HL-60 (cell line): ENCODE results near the gene COL4A4.
"Not testable (repeated sequence)": the region's sequence is repeated elsewhere in the genome, so short reads cannot be mapped to it uniquely, and the experiment has no call there.

Source experiments
- DNase-seq, 2 experiments: peaks; one replicate each; pipeline ENCODE4 v3.0.0-alpha.2; 2010 to 2020; ENCODE audit warnings: low read depth in 1 of 2, low spot score in 1 of 2
- H3K27ac ChIP-seq: fragments of 250-450 bp; sonication (Bioruptor Pico); replicated peaks from 2 replicates; pipeline ENCODE4 v1.5.1; 2020; ENCODE audit warnings: mild to moderate bottlenecking, moderate library complexity
- H3K27me3 ChIP-seq: fragments of 250-450 bp; sonication (Bioruptor Pico); 2 replicates; pipeline ENCODE4 v1.5.1; 2021; ENCODE audit warnings: mild to moderate bottlenecking, moderate library complexity; ENCODE audit not compliant: insufficient read depth, poor library complexity, severe bottlenecking
- H3K4me3 ChIP-seq: replicated peaks from 2 replicates; pipeline ENCODE4 v1.5.1; 2011; ENCODE audit warnings: mild to moderate bottlenecking, control low read depth, low read length; ENCODE audit not compliant: insufficient read depth
- CTCF ChIP-seq: IDR thresholded peaks from one replicate; pipeline ENCODE4 v1.5.1; 2011; ENCODE audit warnings: low read length, control low read depth, inconsistent platforms; ENCODE audit not compliant: insufficient read depth
- GABPA ChIP-seq: IDR thresholded peaks from 2 replicates; pipeline ENCODE4 v1.6.1; 2012; ENCODE audit warnings: low read depth
- POLR2AphosphoS5 ChIP-seq: IDR thresholded peaks from 2 replicates; pipeline ENCODE4 v1.6.1; 2012; ENCODE audit warnings: low read depth
- REST ChIP-seq: IDR thresholded peaks from 2 replicates; pipeline ENCODE4 v1.6.1; 2012; ENCODE audit warnings: low read depth; ENCODE audit not compliant: insufficient replicate concordance
- SPI1 ChIP-seq: IDR thresholded peaks from 2 replicates; pipeline ENCODE4 v1.6.1; 2012; ENCODE audit warnings: low read depth, mild to moderate bottlenecking, borderline replicate concordance

Gene COL4A4

GRCh38 chr2:227180770-227181169 is 16.8 kb upstream of the COL4A4 start:
- Histone ChIP-seq H3K27me3 (no peaks in the 10 kb centered on the region), H3K4me3 (no peak overlapping the region), H3K27ac (no peak overlapping the region)
- DNase-seq: no peak
- TF ChIP-seq CTCF (no peak), REST (no peak), SPI1 (no peak), GABPA (no peak), POLR2AphosphoS5 (no peak)

GRCh38 chr2:227179988-227180685 is 16.1 kb upstream of the COL4A4 start:
- no peak for DNase-seq
- Histone ChIP-seq H3K27me3 (no peaks in the 10 kb centered on the region), H3K27ac (no peak overlapping the region), H3K4me3 (no peak overlapping the region)
- no peak for TF ChIP-seq SPI1
- no peak for TF ChIP-seq POLR2AphosphoS5
- TF ChIP-seq REST: no peak
- no peak for TF ChIP-seq CTCF
- TF ChIP-seq GABPA: no peak

GRCh38 chr2:227177592-227178336 is 13.8 kb upstream of the COL4A4 start:
- no peak overlapping the region for H3K27ac ChIP-seq
- TF ChIP-seq CTCF: no peak
- no peak for TF ChIP-seq REST
- TF ChIP-seq SPI1: no peak
- no peak for TF ChIP-seq GABPA
- TF ChIP-seq POLR2AphosphoS5: no peak
- H3K27me3 ChIP-seq: no peaks in the 10 kb centered on the region

GRCh38 chr2:227171779-227172178 is 7.8 kb upstream of the COL4A4 start:
- not testable (repeated sequence) for H3K4me3 ChIP-seq, H3K27me3 ChIP-seq, DNase-seq, H3K27ac ChIP-seq

More at GRCh38 chr2:227177592-227178336, 13.8 kb upstream of the COL4A4 start:
- no peak for DNase-seq
- H3K4me3 ChIP-seq: no peak overlapping the region
